Upper lobe of left lung (tissue), 4 donors: ENCODE results near the gene AGK.

Experiments used
- POLR2A ChIP-seq, 4 donors: fragments of 450-650 bp; IDR thresholded peaks; one replicate each; pipeline ENCODE4 v1.5.1; 2016 to 2017; ENCODE audit warnings: antibody characterized with exemption in 4 of 4, mild to moderate bottlenecking in 2 of 4
- TF ChIP-seq, protein P1 (sequence below), 6 experiments: fragments of 450-650 bp in 4 of 6; fragments of 200-600 bp in 2 of 6; sonication (generic) in 2 of 6; IDR thresholded peaks; one replicate each; pipeline ENCODE4 v1.5.1; 2016 to 2019; ENCODE audit warnings: antibody characterized with exemption in 6 of 6

DNA sequence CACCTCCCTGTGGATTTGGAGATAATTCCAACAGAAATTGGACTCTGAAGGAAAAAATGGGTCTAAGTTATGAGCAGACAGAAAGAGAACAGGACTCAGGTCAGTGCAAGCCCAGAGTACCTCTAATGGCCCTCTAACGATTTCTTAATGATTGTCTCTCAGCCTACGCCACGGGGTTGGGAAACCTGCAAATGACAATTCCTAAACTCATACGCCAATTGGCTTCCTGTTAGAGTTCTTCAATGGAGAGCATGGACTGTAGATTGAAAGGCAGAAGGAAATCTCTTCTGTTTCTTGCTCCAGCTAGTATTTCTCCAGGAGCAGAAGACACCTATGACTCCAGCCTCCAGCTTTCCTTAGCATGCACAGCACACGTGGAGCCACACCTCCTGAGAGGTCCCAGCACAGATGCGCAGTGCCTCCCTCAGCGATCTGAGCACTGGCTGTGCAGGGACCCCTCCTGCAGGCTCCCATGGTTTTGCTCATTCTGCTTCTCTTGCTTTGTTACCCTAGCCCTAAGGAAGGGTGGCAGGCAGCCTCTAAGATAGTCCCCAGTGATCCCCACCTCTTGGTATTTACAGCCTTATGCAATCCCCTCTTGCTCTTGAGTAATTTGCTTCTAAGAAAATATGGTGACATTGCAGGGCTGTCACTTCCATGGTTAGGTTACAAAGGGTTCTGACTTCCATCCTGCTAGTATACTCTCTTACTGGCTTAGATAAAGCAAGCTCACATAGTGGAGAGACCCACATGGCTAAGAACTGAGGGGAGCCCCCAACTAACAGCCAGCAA is 120.7 kb downstream of the AGK start:
- TF ChIP-seq, protein P1, sequence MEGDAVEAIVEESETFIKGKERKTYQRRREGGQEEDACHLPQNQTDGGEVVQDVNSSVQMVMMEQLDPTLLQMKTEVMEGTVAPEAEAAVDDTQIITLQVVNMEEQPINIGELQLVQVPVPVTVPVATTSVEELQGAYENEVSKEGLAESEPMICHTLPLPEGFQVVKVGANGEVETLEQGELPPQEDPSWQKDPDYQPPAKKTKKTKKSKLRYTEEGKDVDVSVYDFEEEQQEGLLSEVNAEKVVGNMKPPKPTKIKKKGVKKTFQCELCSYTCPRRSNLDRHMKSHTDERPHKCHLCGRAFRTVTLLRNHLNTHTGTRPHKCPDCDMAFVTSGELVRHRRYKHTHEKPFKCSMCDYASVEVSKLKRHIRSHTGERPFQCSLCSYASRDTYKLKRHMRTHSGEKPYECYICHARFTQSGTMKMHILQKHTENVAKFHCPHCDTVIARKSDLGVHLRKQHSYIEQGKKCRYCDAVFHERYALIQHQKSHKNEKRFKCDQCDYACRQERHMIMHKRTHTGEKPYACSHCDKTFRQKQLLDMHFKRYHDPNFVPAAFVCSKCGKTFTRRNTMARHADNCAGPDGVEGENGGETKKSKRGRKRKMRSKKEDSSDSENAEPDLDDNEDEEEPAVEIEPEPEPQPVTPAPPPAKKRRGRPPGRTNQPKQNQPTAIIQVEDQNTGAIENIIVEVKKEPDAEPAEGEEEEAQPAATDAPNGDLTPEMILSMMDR (IDR thresholded peaks at IDR 0.05) = no peak
- TF ChIP-seq POLR2A (IDR thresholded peaks at IDR 0.05) = no peak
